Inflammatory macrophage treated with lipopolysaccharide for 1 hour (primary cell): Measurements from ENCODE around the gene USP24.

Source experiments
- DNase-seq, 2 donors: peaks; one replicate each; pipeline ENCODE4 v3.0.0-alpha.2; 2020 to 2022

Gene USP24

GRCh38 chr1:55225228-55225627, 10.1 kb upstream of the USP24 start:
- DNase-seq = no peak

GRCh38 chr1:55224729-55225128, 9.6 kb upstream of the USP24 start:
- DNase-seq = no peak

- DNase-seq = no peak
Observed at GRCh38 chr1:55222152-55222551, 7.0 kb upstream of the USP24 start.

GRCh38 chr1:55217226-55217986, 2.2 kb upstream of the USP24 start:
- DNase-seq = peak; percentile 62

- no peak for DNase-seq
Observed at GRCh38 chr1:55216096-55216495, 932 bp upstream of the USP24 start.

- no peak for DNase-seq
Observed at GRCh38 chr1:55214934-55215193, 300 bp downstream of the USP24 start.

- peak; percentile 37 to 59 for DNase-seq
Observed at GRCh38 chr1:55214212-55214933, 791 bp downstream of the USP24 start.

GRCh38 chr1:55213885-55214211, 1.3 kb downstream of the USP24 start:
- no peak for DNase-seq

GRCh38 chr1:55213151-55213884, 1.8 kb downstream of the USP24 start:
- peak; percentile 55 to 79 for DNase-seq

GRCh38 chr1:55212349-55213150, 2.6 kb downstream of the USP24 start:
- no peak for DNase-seq

GRCh38 chr1:55211863-55212262, 3.3 kb downstream of the USP24 start:
- peak in 1 of 2 donors; percentile 49 for DNase-seq

- DNase-seq = no peak
Observed at GRCh38 chr1:55210990-55211801, 4.0 kb downstream of the USP24 start.

GRCh38 chr1:55209247-55209646, 5.9 kb downstream of the USP24 start:
- DNase-seq = no peak

GRCh38 chr1:55206210-55206609, 9.0 kb downstream of the USP24 start:
- DNase-seq = no peak

GRCh38 chr1:55204997-55205396, 10.2 kb downstream of the USP24 start:
- peak; percentile 47 to 73 for DNase-seq

GRCh38 chr1:55203064-55203463, 12.1 kb downstream of the USP24 start:
- DNase-seq = no peak

- DNase-seq = no peak
Observed at GRCh38 chr1:55200667-55201066, 14.5 kb downstream of the USP24 start.

GRCh38 chr1:55199735-55200134, 15.4 kb downstream of the USP24 start:
- peak; percentile 37 to 54 for DNase-seq

- DNase-seq = no peak
Observed at GRCh38 chr1:55198044-55198443, 17.1 kb downstream of the USP24 start.

- no peak for DNase-seq
Observed at GRCh38 chr1:55197099-55197498, 18.1 kb downstream of the USP24 start.

- DNase-seq = no peak
Observed at GRCh38 chr1:55196433-55197035, 18.6 kb downstream of the USP24 start.
